Type B pancreatic cell (in vitro differentiated cells): ENCODE data around the gene DDN. TPM values are rescaled to one million over a fixed set of nuclear protein-coding genes. Genes with fewer than 3 reads are reported as not detected.
A peak's percentile ranks its signal among the peaks of the same experiment; 100 is the strongest.

ENCODE experiments used
- DNase-seq: peaks from one replicate; pipeline ENCODE4 v3.0.0; 2021; ENCODE audit warnings: mixed read lengths; ENCODE audit not compliant: unreplicated experiment; ENCODE audit errors: extremely low spot score
- H3K27ac Mint-ChIP-seq: 2 replicates; pipeline ENCODE4 v1.8.0; 2021; ENCODE audit warnings: mild to moderate bottlenecking, mixed read lengths
- H3K27me3 Mint-ChIP-seq: 2 replicates; pipeline ENCODE4 v1.8.0; 2021; ENCODE audit warnings: mixed read lengths
- H3K36me3 Mint-ChIP-seq: 2 replicates; pipeline ENCODE4 v1.8.0; 2021; ENCODE audit warnings: mixed read lengths
- H3K4me1 Mint-ChIP-seq: one replicate; pipeline ENCODE4 v1.8.0; 2021; ENCODE audit warnings: mixed read lengths; ENCODE audit not compliant: unreplicated experiment
- H3K4me3 Mint-ChIP-seq: 2 replicates; pipeline ENCODE4 v1.8.0; 2021; ENCODE audit warnings: mild to moderate bottlenecking, mixed read lengths
- H3K9me3 Mint-ChIP-seq: 2 replicates; pipeline ENCODE4 v1.8.0; 2021; ENCODE audit warnings: mixed read lengths
- CTCF ChIP-seq: fragments of 200-600 bp; sonication (generic); conservative IDR thresholded peaks from 2 replicates; pipeline ENCODE4 v1.5.0; 2021; ENCODE audit warnings: antibody characterized with exemption, mild to moderate bottlenecking
- total RNA-seq: library from RNA; stranded (reverse); gene quantifications from 2 replicates; pipeline ENCODE4 v1.2.1, GENCODE V29; 2021; ENCODE audit warnings: low replicate concordance

Gene DDN
- total RNA-seq, 1 donor from 2014 or later: 8.8 TPM

DNA sequence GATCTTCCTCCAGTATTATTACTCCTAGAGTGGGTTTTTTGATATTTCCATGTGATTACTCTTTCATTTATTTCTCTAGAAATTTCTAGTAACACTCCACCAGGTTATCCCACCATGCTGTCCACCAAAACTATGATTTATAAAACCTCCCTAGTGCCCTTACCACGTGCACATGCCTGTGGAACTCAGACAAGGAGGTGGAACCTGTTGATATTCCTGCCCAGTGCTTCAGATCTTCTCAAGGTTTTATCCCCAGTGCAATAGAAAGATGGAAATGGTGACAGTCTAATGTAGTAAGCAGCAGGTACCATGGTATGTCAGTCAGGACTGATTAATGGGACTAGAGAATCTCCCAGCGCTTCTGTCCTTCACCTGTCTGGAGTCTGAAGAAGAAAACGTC is 38.3 kb downstream of the DDN start:
- Mint-ChIP-seq H3K36me3 (no peaks in the 10 kb centered on the region), H3K27me3 (peaks cover 24% of the 10 kb centered on the region), H3K27ac (no peak overlapping the region), H3K4me3 (no peak overlapping the region), H3K9me3 (no peaks in the 10 kb centered on the region), H3K4me1 (peaks cover 11% of the 10 kb centered on the region)
- DNase-seq: no peak
- no peak for TF ChIP-seq CTCF

GRCh38 chr12:48958049-48958388 is 41.2 kb downstream of the DDN start:
- no peak for TF ChIP-seq CTCF
- H3K36me3 Mint-ChIP-seq: peaks cover 11% of the 10 kb centered on the region
- peaks cover 24% of the 10 kb centered on the region for H3K4me1 Mint-ChIP-seq
- H3K27me3 Mint-ChIP-seq: peaks cover 10% of the 10 kb centered on the region
- no peaks in the 10 kb centered on the region for H3K9me3 Mint-ChIP-seq
- no peak for DNase-seq
- peak overlapping the region; percentile 99 for H3K4me3 Mint-ChIP-seq
- H3K27ac Mint-ChIP-seq: peak overlapping the region; percentile 94

DNA sequence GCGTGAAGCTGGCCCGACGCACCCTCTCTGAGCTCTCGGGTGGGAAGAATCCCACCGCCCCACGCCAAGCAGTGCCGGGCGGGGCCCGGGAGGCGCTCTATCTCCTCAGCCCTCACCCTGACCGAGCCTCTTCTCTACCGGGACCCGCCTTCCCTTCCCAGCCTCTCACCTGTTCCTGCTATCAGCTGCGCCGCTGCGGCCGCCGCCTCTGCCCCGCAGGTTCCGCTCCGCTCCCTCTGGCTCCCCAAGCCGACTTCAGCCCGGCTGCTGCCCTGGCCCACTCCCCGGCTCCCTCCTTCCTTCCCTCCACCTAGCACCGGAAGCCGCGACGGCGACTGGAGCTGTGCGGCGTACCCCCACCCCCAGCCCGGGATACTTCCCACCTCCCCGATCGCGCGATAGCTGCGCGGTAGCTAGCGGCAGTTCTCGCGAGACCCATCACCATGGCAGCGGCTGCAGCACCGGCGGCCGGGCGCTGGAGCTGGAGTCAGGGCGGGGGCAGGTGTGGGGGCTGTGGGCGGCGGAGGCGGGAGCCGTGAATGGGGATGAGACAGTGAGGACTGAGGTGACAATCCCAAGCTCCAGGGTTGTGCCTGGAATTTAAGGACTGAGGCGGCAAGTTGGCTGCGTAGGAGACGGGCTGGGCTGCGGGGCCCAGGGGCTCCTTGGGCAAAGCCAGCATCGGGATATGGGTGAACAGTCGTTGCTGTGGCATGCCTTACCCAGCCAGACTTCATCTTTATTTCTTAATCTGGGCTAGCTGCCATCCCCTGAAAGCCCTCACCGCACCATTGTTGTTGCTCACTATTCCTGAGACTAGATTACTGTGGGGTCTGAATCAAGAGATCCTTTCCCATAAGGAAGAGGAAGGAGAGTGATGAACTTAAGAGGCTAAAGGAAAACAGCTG is 41.8 kb downstream of the DDN start, which contains the start of gene ARF3:
Gene ARF3 (minus strand): TSS at position 347 of the 908 bp plus-strand sequence. CDS start 16,392 bp downstream, outside the sequence.
- TF ChIP-seq CTCF: no peak
- H3K4me1 Mint-ChIP-seq: peaks cover 24% of the 10 kb centered on the region
- H3K9me3 Mint-ChIP-seq: no peaks in the 10 kb centered on the region
- H3K27ac Mint-ChIP-seq: peak within 1 kb of the TSS; percentile 94
- peaks cover 10% of the 10 kb centered on the region for H3K27me3 Mint-ChIP-seq
- peak; percentile 97 for DNase-seq
- peaks cover 14% of the 10 kb centered on the region for H3K36me3 Mint-ChIP-seq
- peak within 1 kb of the TSS; percentile 99 for H3K4me3 Mint-ChIP-seq

- Mint-ChIP-seq H3K27me3 (peaks cover 10% of the 10 kb centered on the region), H3K27ac (peak overlapping the region; percentile 94), H3K4me1 (peaks cover 24% of the 10 kb centered on the region), H3K9me3 (no peaks in the 10 kb centered on the region), H3K36me3 (peaks cover 17% of the 10 kb centered on the region), H3K4me3 (peak overlapping the region; percentile 99)
- DNase-seq: peak; percentile 79
- peak; percentile 53 for TF ChIP-seq CTCF
Measured at GRCh38 chr12:48956279-48957140, 42.7 kb downstream of the DDN start.

- Mint-ChIP-seq H3K4me3 (peak overlapping the region; percentile 99), H3K27me3 (no peaks in the 10 kb centered on the region), H3K36me3 (peaks cover 17% of the 10 kb centered on the region), H3K4me1 (peaks cover 24% of the 10 kb centered on the region), H3K27ac (peak overlapping the region; percentile 11), H3K9me3 (no peaks in the 10 kb centered on the region)
- no peak for TF ChIP-seq CTCF
- DNase-seq: no peak
Measured at GRCh38 chr12:48954841-48955501, 44.2 kb downstream of the DDN start.
